ENCODE data around the gene HLCS. TPM values are rescaled to one million over a fixed set of nuclear protein-coding genes. Genes with fewer than 3 reads are reported as not detected.

Gene HLCS
- total and polyA plus RNA-seq, 2 of the 4 experiments (the other 2 are of a cell fraction) = 10.6 to 21.0 TPM

- H3K27ac ChIP-seq (ENCODE audit: insufficient read depth, low read length) = no peak overlapping the region
- TF ChIP-seq FOS (IDR thresholded peaks at IDR 0.05; ENCODE audit: low read depth, low read length) = no peak
- TF ChIP-seq ELK1 (IDR thresholded peaks at IDR 0.05; ENCODE audit: borderline replicate concordance, low read depth, low read length) = no peak
- no peak for TF ChIP-seq MAZ (IDR thresholded peaks at IDR 0.05; ENCODE audit: borderline replicate concordance, low read depth, low read length)
- no peak for TF ChIP-seq MXI1 (IDR thresholded peaks at IDR 0.05; ENCODE audit: borderline replicate concordance, low read depth, low read length)
Measured at GRCh38 chr21:36791180-36791579, 175.3 kb downstream of the HLCS start.

More at GRCh38 chr21:36791180-36791579, 175.3 kb downstream of the HLCS start:
- Histone ChIP-seq H2BK5ac (ENCODE audit: low read depth, low read length, poor library complexity, severe bottlenecking) (no peak overlapping the region), H2AK5ac (ENCODE audit: low read depth, low read length) (no peak overlapping the region), H2BK15ac (ENCODE audit: low read depth, low read length) (no peak overlapping the region), H3K9ac (ENCODE audit: low read depth, low read length) (no peak overlapping the region), H3K36me3 (ENCODE audit: control insufficient read depth, insufficient read depth, low read length) (no peaks in the 10 kb centered on the region), H3K14ac (replicated peaks; ENCODE audit: low read depth, low read length) (no peak overlapping the region), H3K9me3 (ENCODE audit: control insufficient read depth, insufficient read depth, low read length) (no peaks in the 10 kb centered on the region), H4K5ac (ENCODE audit: low read depth, low read length) (no peak overlapping the region), H3K4me3 (ENCODE audit: insufficient read depth, low read depth, low read length) (no peak overlapping the region), H2BK120ac (ENCODE audit: low read depth, low read length) (no peak overlapping the region), H3K56ac (ENCODE audit: extremely low read depth, insufficient read depth, low read length) (no peak overlapping the region), H2BK20ac (ENCODE audit: low read depth, low read length) (no peak overlapping the region), H3K79me1 (ENCODE audit: low read depth in 1 of 2, low read length in 2 of 2) (no peaks in the 10 kb centered on the region; a peak in 1 of 4 replicates), H4K8ac (ENCODE audit: low read depth in 2 of 2, low read length in 2 of 2) (no peak overlapping the region), H4K20me1 (ENCODE audit: insufficient read depth, low read length) (no peaks in the 10 kb centered on the region), H3K4me2 (ENCODE audit: low read depth, low read length) (no peak overlapping the region), H3K4me1 (ENCODE audit: control insufficient read depth, insufficient read depth, low read length) (peaks cover 1% of the 10 kb centered on the region; the same call in 1 of the 2 replicates), H4K91ac (ENCODE audit: insufficient read depth, low read depth, low read length) (no peak overlapping the region), H3K27me3 (ENCODE audit: control insufficient read depth, insufficient read depth, low read length) (no peaks in the 10 kb centered on the region), H3K23ac (ENCODE audit: low read depth, low read length) (no peak overlapping the region), H2AFZ (replicated peaks; ENCODE audit: low read length, poor library complexity) (no peak overlapping the region), H3K18ac (ENCODE audit: low read depth, low read length) (no peak overlapping the region), H2AK9ac (replicated peaks; ENCODE audit: low read depth, low read length, poor library complexity) (no peak overlapping the region), H3K4ac (ENCODE audit: low read depth, low read length) (no peak overlapping the region), H3K9me1 (ENCODE audit: insufficient read depth, low read length) (peaks cover 4% of the 10 kb centered on the region; the same call in 1 of the 2 replicates)
- intact Hi-C loops (cut with micrococcal nuclease) = no loop called here
- in situ Hi-C loops (cut with MboI; ENCODE audit: low sequenced_read_pairs) = no loop called here
- DNase-seq (no peak), ATAC-seq (ENCODE audit: low read depth) (no peak)
- 86% methylated on average over 2 of the region's 10 CpGs; no CpG with 5 or more reads in 1 of the 2 experiments for WGBS, 2 experiments (ENCODE audit: extremely low coverage in 2 of 2, insufficient read length in 1 of 2)
- POLR2A ChIA-PET (ENCODE audit: unreplicated experiment) = no interaction called here
- dilution Hi-C loops (cut with HindIII; ENCODE audit: low sequenced_read_pairs, unreplicated experiment) = no loop called here
- CTCF ChIA-PET = no interaction called here
- BruUV-seq (replicated peaks) = no TSS peak

All from IMR-90 (cell line).